PFSK-1 (cell line): ENCODE data around the gene ITCH.

Experiments
- FOXP2 ChIP-seq: optimal IDR thresholded peaks from 2 replicates; pipeline ENCODE3; 2011; ENCODE audit warnings: borderline replicate concordance, control low read depth, inconsistent platforms; ENCODE audit not compliant: insufficient read depth; ENCODE audit errors: extremely low read length, extremely low read depth
- POLR2AphosphoS5 ChIP-seq: IDR thresholded peaks from 2 replicates; pipeline ENCODE4 v1.6.1; 2012; ENCODE audit warnings: low read depth, mild to moderate bottlenecking, control low read depth, low read length, moderate library complexity
- REST ChIP-seq, 2 experiments: IDR thresholded peaks; 2 replicates each; pipeline versions ENCODE4 v1.6.1 to v1.8.0; 2011 to 2012; ENCODE audit warnings: low read depth in 2 of 2, low read length in 2 of 2, control low read depth in 1 of 2, inconsistent platforms in 1 of 2, mild to moderate bottlenecking in 1 of 2, moderate library complexity in 1 of 2; ENCODE audit not compliant: insufficient read depth in 1 of 2
- SIN3A ChIP-seq: IDR thresholded peaks from 2 replicates; pipeline ENCODE4 v1.6.1; 2012; ENCODE audit warnings: mild to moderate bottlenecking, low read length, moderate library complexity, borderline replicate concordance; ENCODE audit not compliant: insufficient read depth
- TAF1 ChIP-seq: IDR thresholded peaks from 2 replicates; pipeline ENCODE4 v1.6.1; 2012; ENCODE audit warnings: low read length, control low read depth, borderline replicate concordance; ENCODE audit not compliant: insufficient read depth

ITCH gene

GRCh38 chr20:34389954-34390555 lies 27.0 kb downstream of the ITCH start:
- TF ChIP-seq REST (IDR thresholded peaks at IDR 0.05; ENCODE audit: insufficient read depth in 1 of 2, low read depth in 2 of 2, low read length in 2 of 2) (no peak), SIN3A (no peak)

- TF ChIP-seq REST (IDR thresholded peaks at IDR 0.05; ENCODE audit: insufficient read depth in 1 of 2, low read depth in 2 of 2, low read length in 2 of 2), result no peak
- no peak for TF ChIP-seq SIN3A
- no peak for TF ChIP-seq POLR2AphosphoS5
- TF ChIP-seq TAF1, result no peak
- no peak for TF ChIP-seq FOXP2
These were observed 33.3 kb downstream of the ITCH start for GRCh38 chr20:34396408-34396807.

DNA sequence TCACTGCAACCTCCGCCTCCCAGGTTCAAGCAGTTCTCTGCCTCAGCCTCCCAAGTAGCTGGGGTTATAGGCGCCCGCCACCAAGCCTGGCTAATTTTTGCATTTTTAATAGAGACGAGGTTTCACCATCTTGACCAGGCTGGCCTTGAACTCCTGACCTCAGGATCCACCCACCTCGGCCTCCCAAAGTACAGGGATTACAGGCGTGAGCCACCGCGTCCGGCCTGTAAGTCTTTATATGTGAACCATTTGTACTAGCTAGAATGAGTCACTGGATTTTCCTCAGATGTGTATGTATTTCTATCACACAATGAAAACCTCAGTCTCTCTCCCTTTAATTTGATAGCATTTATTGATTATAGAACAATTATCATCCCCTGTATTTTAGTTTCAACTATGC lies 34.0 kb downstream of the ITCH start:
- no peak for TF ChIP-seq SIN3A
- TF ChIP-seq FOXP2, result no peak
- no peak for TF ChIP-seq TAF1
- TF ChIP-seq POLR2AphosphoS5, result no peak
- no peak for TF ChIP-seq REST (IDR thresholded peaks at IDR 0.05; ENCODE audit: insufficient read depth in 1 of 2, low read depth in 2 of 2, low read length in 2 of 2)

DNA sequence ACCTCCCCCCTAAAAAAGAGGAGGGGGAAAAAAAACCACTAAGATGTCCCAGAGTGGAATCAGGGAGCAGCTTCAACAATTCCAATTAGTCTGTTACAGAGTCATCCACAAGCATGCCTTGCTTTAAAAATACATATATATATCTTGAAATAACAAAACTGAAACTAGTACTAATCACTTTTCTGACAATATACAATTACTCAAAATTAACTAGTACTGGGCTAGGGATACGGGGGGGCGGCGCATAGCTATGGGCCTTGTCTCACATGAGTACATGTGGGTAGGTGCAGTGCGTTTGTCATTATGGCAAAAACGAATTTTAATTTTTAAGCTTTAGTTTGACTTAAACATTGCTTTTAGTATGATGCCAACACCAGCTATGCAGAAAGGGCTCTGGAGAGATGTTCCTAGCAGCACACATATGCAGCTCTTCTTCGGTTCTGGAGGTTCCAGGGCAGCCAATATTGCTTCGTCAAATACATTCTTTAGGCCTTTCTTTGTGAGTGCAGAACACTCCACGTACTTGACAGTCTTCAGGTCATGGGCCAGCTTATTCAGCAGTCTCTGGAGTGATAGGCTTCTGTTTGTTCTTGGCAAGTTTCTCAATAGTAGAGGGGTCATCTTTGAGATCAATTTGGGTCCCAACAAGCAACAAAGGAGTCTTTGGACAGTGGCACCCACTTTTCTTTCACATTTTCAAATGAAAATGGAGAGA lies 38.8 kb downstream of the ITCH start:
- no peak for TF ChIP-seq TAF1
- TF ChIP-seq SIN3A, result no peak
- TF ChIP-seq FOXP2, result no peak
- TF ChIP-seq REST (IDR thresholded peaks at IDR 0.05; ENCODE audit: insufficient read depth in 1 of 2, low read depth in 2 of 2, low read length in 2 of 2), result no peak
- no peak for TF ChIP-seq POLR2AphosphoS5
